GM23338 (cell line): ENCODE data around the gene RNF2. TPM values are rescaled to one million over a fixed set of nuclear protein-coding genes. Genes with fewer than 3 reads are reported as not detected.

Experiments
- ATAC-seq: fragments of 200-7000 bp; cut with Tn5 transposase; 3 replicates; pipeline ENCODE4 v1.9.1; 2020
- DNase-seq: peaks from one replicate; pipeline ENCODE4 v3.0.0-alpha.2; 2015; ENCODE audit warnings: low spot score
- H2AFZ ChIP-seq: fragments of 200-600 bp; sonication (generic); 2 replicates; pipeline ENCODE4 v1.8.0; 2016; ENCODE audit warnings: antibody characterized with exemption, mild to moderate bottlenecking, moderate library complexity
- H3F3A ChIP-seq: fragments of 200-600 bp; sonication (generic); replicated peaks from 2 replicates; pipeline ENCODE4 v1.8.0; 2017; ENCODE audit warnings: antibody characterized with exemption, mixed run types, low read depth
- H3K27ac ChIP-seq: fragments of 200-600 bp; sonication (generic); 2 replicates; pipeline ENCODE4 v1.6.1; 2016; ENCODE audit warnings: low read depth
- H3K27me3 ChIP-seq: fragments of 200-600 bp; sonication (generic); 2 replicates; pipeline ENCODE4 v1.8.0; 2016; ENCODE audit warnings: mild to moderate bottlenecking, mixed run types, moderate library complexity; ENCODE audit not compliant: insufficient read depth
- H3K36me3 ChIP-seq: fragments of 200-600 bp; sonication (generic); 2 replicates; pipeline ENCODE4 v1.8.0; 2016; ENCODE audit warnings: mild to moderate bottlenecking; ENCODE audit not compliant: insufficient read depth
- H3K4me1 ChIP-seq: fragments of 200-600 bp; sonication (generic); 2 replicates; pipeline ENCODE4 v1.8.0; 2016; ENCODE audit warnings: mild to moderate bottlenecking, moderate library complexity; ENCODE audit not compliant: insufficient read depth
- H3K4me2 ChIP-seq: fragments of 200-600 bp; sonication (generic); 2 replicates; pipeline ENCODE4 v1.7.1; 2017; ENCODE audit warnings: mixed run types
- H3K4me3 ChIP-seq: fragments of 200-600 bp; sonication (generic); 2 replicates; pipeline ENCODE4 v1.6.1; 2016; ENCODE audit warnings: mixed run types
- H3K79me2 ChIP-seq: fragments of 200-600 bp; sonication (generic); replicated peaks from 2 replicates; pipeline ENCODE4 v1.8.0; 2017; ENCODE audit warnings: mild to moderate bottlenecking; ENCODE audit not compliant: insufficient read depth
- H3K9me2 ChIP-seq: fragments of 200-600 bp; sonication (generic); 2 replicates; pipeline ENCODE4 v1.8.0; 2017; ENCODE audit not compliant: insufficient read depth
- H4K20me1 ChIP-seq: fragments of 200-600 bp; sonication (generic); replicated peaks from 2 replicates; pipeline ENCODE4 v1.8.0; 2017; ENCODE audit warnings: mild to moderate bottlenecking; ENCODE audit not compliant: insufficient read depth
- H3K27ac Mint-ChIP-seq: 2 replicates; pipeline ENCODE4 v1.8.0; 2020; ENCODE audit warnings: inconsistent platforms, mild to moderate bottlenecking, moderate library complexity, mixed read lengths
- H3K27me3 Mint-ChIP-seq: 3 replicates; pipeline ENCODE4 v1.8.0; 2022; ENCODE audit warnings: low read depth, mild to moderate bottlenecking, moderate library complexity, mixed read lengths, inconsistent platforms; ENCODE audit not compliant: insufficient read depth, poor library complexity
- H3K36me3 Mint-ChIP-seq: 3 replicates; pipeline ENCODE4 v1.8.0; 2021; ENCODE audit warnings: low read depth, mild to moderate bottlenecking, inconsistent platforms, moderate library complexity, mixed read lengths
- H3K4me1 Mint-ChIP-seq: 3 replicates; pipeline ENCODE4 v1.8.0; 2020; ENCODE audit warnings: mild to moderate bottlenecking, inconsistent platforms, mixed read lengths
- H3K4me3 Mint-ChIP-seq: 3 replicates; pipeline ENCODE4 v1.8.0; 2021; ENCODE audit warnings: moderate library complexity, mild to moderate bottlenecking, inconsistent platforms, mixed read lengths
- H3K9me3 Mint-ChIP-seq: 3 replicates; pipeline ENCODE4 v1.8.0; 2020; ENCODE audit warnings: moderate library complexity, mild to moderate bottlenecking, inconsistent platforms, mixed read lengths
- CREB1 ChIP-seq: fragments of 250-450 bp; sonication (Bioruptor Pico); IDR thresholded peaks from 2 replicates; pipeline ENCODE4 v1.5.0; 2020; ENCODE audit warnings: low read depth, mild to moderate bottlenecking, moderate library complexity
- NANOG ChIP-seq: IDR thresholded peaks from 2 replicates; pipeline ENCODE4 v1.6.1; 2016; ENCODE audit warnings: antibody characterized with exemption, borderline replicate concordance
- POLR2AphosphoS5 ChIP-seq: IDR thresholded peaks from 2 replicates; pipeline ENCODE4 v1.6.1; 2016; ENCODE audit warnings: antibody characterized with exemption, low read depth
- polyA plus RNA-seq: library from polyadenylated mRNA; unstranded; fragments of >200 nt; fragmentation: Nextera tagmentation; extraction: Ambion mirVana; gene quantifications from 2 replicates; pipeline ENCODE4 v1.2.1, GENCODE V29; 2016
- total RNA-seq: library from RNA; depleted of rRNA; stranded (reverse); fragments of >200 nt; shearing (Covaris generic); gene quantifications from 2 replicates; pipeline ENCODE4 v1.2.3, GENCODE V29; 2014
- TF ChIP-seq, protein P1 (sequence below), 2 experiments: fragments of 200-600 bp in 1 of 2; sonication (generic) in 1 of 2; conservative IDR thresholded peaks; 2 replicates each; pipeline versions ENCODE4 v1.5.1 to v1.6.1; 2016 to 2017; ENCODE audit warnings: antibody characterized with exemption in 2 of 2, low read depth in 2 of 2, mild to moderate bottlenecking in 2 of 2, moderate library complexity in 1 of 2
- TF ChIP-seq, protein P2 (sequence below): fragments of 250-450 bp; sonication (Bioruptor Pico); IDR thresholded peaks from 2 replicates; pipeline ENCODE4 v1.5.0; 2020; ENCODE audit warnings: mild to moderate bottlenecking, moderate library complexity

RNF2 gene
- total and polyA plus RNA-seq, 2 experiments from 2014 or later, result 33.3 to 51.4 TPM

DNA sequence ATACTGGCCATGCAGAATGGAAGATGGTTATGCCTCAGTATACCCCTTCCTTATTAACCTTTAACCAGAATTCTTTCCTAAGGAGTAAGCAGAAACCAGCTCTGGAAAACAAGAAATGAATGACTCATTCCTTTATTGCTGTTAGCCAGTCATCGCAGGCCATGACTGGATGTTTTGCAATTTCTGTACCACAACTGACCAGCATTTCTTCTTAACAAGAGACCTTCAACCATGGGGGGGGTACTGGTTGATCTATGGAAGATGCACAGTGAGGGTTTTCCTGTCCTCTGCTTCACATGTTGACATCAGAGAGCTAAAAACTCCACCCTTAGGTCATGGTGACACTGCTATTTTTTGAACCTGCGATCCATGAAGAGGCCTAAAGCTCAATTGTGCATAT lies 28.0 kb upstream of the RNF2 start:
- Mint-ChIP-seq H3K4me1 (peaks cover 8% of the 10 kb centered on the region), H3K9me3 (no peaks in the 10 kb centered on the region; the same call in 2 of the 3 replicates), H3K36me3 (no peaks in the 10 kb centered on the region), H3K27ac (no peak overlapping the region), H3K27me3 (no peaks in the 10 kb centered on the region), H3K4me3 (no peak overlapping the region)
- Histone ChIP-seq H4K20me1 (no peaks in the 10 kb centered on the region), H3K9me2 (peaks cover 4% of the 10 kb centered on the region; the same call in 1 of the 2 replicates), H3K4me3 (no peak overlapping the region), H3K4me1 (no peaks in the 10 kb centered on the region), H3K36me3 (no peaks in the 10 kb centered on the region), H3K79me2 (no peaks in the 10 kb centered on the region), H3K4me2 (no peak overlapping the region), H2AFZ (no peak overlapping the region), H3K27me3 (no peaks in the 10 kb centered on the region), H3F3A (no peaks in the 10 kb centered on the region), H3K27ac (no peak overlapping the region)
- no peak for DNase-seq
- TF ChIP-seq, protein P1, sequence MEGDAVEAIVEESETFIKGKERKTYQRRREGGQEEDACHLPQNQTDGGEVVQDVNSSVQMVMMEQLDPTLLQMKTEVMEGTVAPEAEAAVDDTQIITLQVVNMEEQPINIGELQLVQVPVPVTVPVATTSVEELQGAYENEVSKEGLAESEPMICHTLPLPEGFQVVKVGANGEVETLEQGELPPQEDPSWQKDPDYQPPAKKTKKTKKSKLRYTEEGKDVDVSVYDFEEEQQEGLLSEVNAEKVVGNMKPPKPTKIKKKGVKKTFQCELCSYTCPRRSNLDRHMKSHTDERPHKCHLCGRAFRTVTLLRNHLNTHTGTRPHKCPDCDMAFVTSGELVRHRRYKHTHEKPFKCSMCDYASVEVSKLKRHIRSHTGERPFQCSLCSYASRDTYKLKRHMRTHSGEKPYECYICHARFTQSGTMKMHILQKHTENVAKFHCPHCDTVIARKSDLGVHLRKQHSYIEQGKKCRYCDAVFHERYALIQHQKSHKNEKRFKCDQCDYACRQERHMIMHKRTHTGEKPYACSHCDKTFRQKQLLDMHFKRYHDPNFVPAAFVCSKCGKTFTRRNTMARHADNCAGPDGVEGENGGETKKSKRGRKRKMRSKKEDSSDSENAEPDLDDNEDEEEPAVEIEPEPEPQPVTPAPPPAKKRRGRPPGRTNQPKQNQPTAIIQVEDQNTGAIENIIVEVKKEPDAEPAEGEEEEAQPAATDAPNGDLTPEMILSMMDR (conservative IDR thresholded peaks at IDR 0.05; ENCODE audit: low read depth in 2 of 2), result no peak
- TF ChIP-seq POLR2AphosphoS5, result no peak
- no peak for TF ChIP-seq CREB1
- TF ChIP-seq NANOG, result no peak
- TF ChIP-seq, protein P2, sequence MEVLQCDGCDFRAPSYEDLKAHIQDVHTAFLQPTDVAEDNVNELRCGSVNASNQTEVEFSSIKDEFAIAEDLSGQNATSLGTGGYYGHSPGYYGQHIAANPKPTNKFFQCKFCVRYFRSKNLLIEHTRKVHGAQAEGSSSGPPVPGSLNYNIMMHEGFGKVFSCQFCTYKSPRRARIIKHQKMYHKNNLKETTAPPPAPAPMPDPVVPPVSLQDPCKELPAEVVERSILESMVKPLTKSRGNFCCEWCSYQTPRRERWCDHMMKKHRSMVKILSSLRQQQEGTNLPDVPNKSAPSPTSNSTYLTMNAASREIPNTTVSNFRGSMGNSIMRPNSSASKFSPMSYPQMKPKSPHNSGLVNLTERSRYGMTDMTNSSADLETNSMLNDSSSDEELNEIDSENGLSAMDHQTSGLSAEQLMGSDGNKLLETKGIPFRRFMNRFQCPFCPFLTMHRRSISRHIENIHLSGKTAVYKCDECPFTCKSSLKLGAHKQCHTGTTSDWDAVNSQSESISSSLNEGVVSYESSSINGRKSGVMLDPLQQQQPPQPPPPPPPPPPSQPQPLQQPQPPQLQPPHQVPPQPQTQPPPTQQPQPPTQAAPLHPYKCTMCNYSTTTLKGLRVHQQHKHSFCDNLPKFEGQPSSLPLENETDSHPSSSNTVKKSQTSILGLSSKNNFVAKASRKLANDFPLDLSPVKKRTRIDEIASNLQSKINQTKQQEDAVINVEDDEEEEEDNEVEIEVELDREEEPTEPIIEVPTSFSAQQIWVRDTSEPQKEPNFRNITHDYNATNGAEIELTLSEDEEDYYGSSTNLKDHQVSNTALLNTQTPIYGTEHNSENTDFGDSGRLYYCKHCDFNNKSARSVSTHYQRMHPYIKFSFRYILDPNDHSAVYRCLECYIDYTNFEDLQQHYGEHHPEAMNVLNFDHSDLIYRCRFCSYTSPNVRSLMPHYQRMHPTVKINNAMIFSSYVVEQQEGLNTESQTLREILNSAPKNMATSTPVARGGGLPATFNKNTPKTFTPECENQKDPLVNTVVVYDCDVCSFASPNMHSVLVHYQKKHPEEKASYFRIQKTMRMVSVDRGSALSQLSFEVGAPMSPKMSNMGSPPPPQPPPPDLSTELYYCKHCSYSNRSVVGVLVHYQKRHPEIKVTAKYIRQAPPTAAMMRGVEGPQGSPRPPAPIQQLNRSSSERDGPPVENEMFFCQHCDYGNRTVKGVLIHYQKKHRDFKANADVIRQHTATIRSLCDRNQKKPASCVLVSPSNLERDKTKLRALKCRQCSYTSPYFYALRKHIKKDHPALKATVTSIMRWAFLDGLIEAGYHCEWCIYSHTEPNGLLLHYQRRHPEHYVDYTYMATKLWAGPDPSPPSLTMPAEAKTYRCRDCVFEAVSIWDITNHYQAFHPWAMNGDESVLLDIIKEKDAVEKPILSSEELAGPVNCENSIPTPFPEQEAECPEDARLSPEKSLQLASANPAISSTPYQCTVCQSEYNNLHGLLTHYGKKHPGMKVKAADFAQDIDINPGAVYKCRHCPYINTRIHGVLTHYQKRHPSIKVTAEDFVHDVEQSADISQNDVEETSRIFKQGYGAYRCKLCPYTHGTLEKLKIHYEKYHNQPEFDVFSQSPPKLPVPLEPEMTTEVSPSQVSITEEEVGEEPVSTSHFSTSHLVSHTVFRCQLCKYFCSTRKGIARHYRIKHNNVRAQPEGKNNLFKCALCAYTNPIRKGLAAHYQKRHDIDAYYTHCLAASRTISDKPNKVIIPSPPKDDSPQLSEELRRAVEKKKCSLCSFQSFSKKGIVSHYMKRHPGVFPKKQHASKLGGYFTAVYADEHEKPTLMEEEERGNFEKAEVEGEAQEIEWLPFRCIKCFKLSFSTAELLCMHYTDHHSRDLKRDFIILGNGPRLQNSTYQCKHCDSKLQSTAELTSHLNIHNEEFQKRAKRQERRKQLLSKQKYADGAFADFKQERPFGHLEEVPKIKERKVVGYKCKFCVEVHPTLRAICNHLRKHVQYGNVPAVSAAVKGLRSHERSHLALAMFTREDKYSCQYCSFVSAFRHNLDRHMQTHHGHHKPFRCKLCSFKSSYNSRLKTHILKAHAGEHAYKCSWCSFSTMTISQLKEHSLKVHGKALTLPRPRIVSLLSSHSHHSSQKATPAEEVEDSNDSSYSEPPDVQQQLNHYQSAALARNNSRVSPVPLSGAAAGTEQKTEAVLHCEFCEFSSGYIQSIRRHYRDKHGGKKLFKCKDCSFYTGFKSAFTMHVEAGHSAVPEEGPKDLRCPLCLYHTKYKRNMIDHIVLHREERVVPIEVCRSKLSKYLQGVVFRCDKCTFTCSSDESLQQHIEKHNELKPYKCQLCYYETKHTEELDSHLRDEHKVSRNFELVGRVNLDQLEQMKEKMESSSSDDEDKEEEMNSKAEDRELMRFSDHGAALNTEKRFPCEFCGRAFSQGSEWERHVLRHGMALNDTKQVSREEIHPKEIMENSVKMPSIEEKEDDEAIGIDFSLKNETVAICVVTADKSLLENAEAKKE (CRISPR knock-in tag), result no peak
- no peak for ATAC-seq
